GM23248 (cell line): ENCODE results near the gene AGRP. TPM values are rescaled to one million over a fixed set of nuclear protein-coding genes. Genes with fewer than 3 reads are reported as not detected.

Experiments used
- DNase-seq: peaks from one replicate; pipeline ENCODE4 v3.0.0-alpha.2; 2015
- H2AFZ ChIP-seq: fragments of 200-600 bp; sonication (generic); 2 replicates; pipeline ENCODE4 v1.6.1; 2016; ENCODE audit warnings: antibody characterized with exemption
- H3F3A ChIP-seq: fragments of 200-600 bp; sonication (generic); 2 replicates; pipeline ENCODE4 v1.6.1; 2016; ENCODE audit warnings: mild to moderate bottlenecking, antibody characterized with exemption, mixed run types; ENCODE audit not compliant: insufficient read depth
- H3K27ac ChIP-seq: fragments of 200-600 bp; sonication (generic); 2 replicates; pipeline ENCODE4 v1.5.1; 2016; ENCODE audit warnings: mild to moderate bottlenecking
- H3K27me3 ChIP-seq: fragments of 200-600 bp; sonication (generic); replicated peaks from 2 replicates; pipeline ENCODE4 v1.6.1; 2016; ENCODE audit warnings: mild to moderate bottlenecking; ENCODE audit not compliant: insufficient read depth
- H3K36me3 ChIP-seq: fragments of 200-600 bp; sonication (generic); 2 replicates; pipeline ENCODE4 v1.6.1; 2016; ENCODE audit warnings: low read depth, mild to moderate bottlenecking
- H3K4me1 ChIP-seq: fragments of 200-600 bp; sonication (generic); 2 replicates; pipeline ENCODE4 v1.6.1; 2016; ENCODE audit warnings: mild to moderate bottlenecking; ENCODE audit not compliant: insufficient read depth
- H3K4me2 ChIP-seq: fragments of 200-600 bp; sonication (generic); one replicate; pipeline ENCODE4 v1.6.1; 2016; ENCODE audit warnings: mild to moderate bottlenecking; ENCODE audit not compliant: unreplicated experiment
- H3K4me3 ChIP-seq: fragments of 200-600 bp; sonication (generic); 2 replicates; pipeline ENCODE4 v1.5.1; 2016; ENCODE audit warnings: mild to moderate bottlenecking
- H3K79me2 ChIP-seq: fragments of 200-600 bp; sonication (generic); 2 replicates; pipeline ENCODE4 v1.6.1; 2016; ENCODE audit warnings: mild to moderate bottlenecking; ENCODE audit not compliant: insufficient read depth
- H3K9ac ChIP-seq: fragments of 200-600 bp; sonication (generic); 2 replicates; pipeline ENCODE4 v1.6.1; 2016; ENCODE audit warnings: mild to moderate bottlenecking
- H3K9me2 ChIP-seq: fragments of 200-600 bp; sonication (generic); 2 replicates; pipeline ENCODE4 v1.6.1; 2016; ENCODE audit warnings: mixed run types, mild to moderate bottlenecking, moderate library complexity; ENCODE audit not compliant: insufficient read depth
- H3K9me3 ChIP-seq: fragments of 200-600 bp; sonication (generic); one replicate; pipeline ENCODE4 v1.6.1; 2017; ENCODE audit warnings: low read depth
- H4K20me1 ChIP-seq: fragments of 200-600 bp; sonication (generic); 2 replicates; pipeline ENCODE4 v1.6.0; 2016; ENCODE audit not compliant: insufficient read depth
- EZH2 ChIP-seq: fragments of 200-600 bp; sonication (generic); IDR thresholded peaks from 2 replicates; pipeline ENCODE4 v1.6.1; 2018; ENCODE audit warnings: antibody characterized with exemption, mild to moderate bottlenecking; ENCODE audit not compliant: insufficient read depth, poor library complexity, severe bottlenecking
- EZH2phosphoT487 ChIP-seq: fragments of 200-600 bp; sonication (generic); IDR thresholded peaks from 2 replicates; pipeline ENCODE4 v1.6.1; 2018; ENCODE audit warnings: antibody characterized with exemption, moderate library complexity, mild to moderate bottlenecking, low read depth; ENCODE audit not compliant: insufficient read depth
- WGBS, 2 experiments: methylation state at CpG; one replicate each; pipeline ENCODE4 v1.1.6; 2015 to 2017; ENCODE audit warnings: low lambda C conversion rate in 2 of 2, low coverage in 1 of 2; ENCODE audit errors: missing lambda C conversion rate in 2 of 2; 5-methylcytosine and 5-hydroxymethylcytosine counted together
- in situ Hi-C: fragments of 300-500 bp; cut with MboI; formaldehyde crosslinking; loops from 2 replicates; pipeline ENCODE4 v1.15.0; 2020
- polyA plus RNA-seq: library from polyadenylated mRNA; unstranded; fragments of >200 nt; fragmentation: Nextera tagmentation; extraction: Ambion mirVana; gene quantifications from 2 replicates; pipeline ENCODE4 v1.2.1, GENCODE V29; 2016
- total RNA-seq: library from RNA; depleted of rRNA; stranded (reverse); fragments of >200 nt; shearing (Covaris generic); gene quantifications from 2 replicates; pipeline ENCODE4 v1.2.3, GENCODE V29; 2014; rRNA removed

AGRP gene
- total and polyA plus RNA-seq, 2 experiments from 2014 or later = not detected

GRCh38 chr16:67437513-67437912 lies 45.8 kb downstream of the AGRP start:
- no peak for DNase-seq
- Histone ChIP-seq H3K4me3 (no peak overlapping the region), H3K27me3 (no peaks in the 10 kb centered on the region), H4K20me1 (no peaks in the 10 kb centered on the region), H2AFZ (no peak overlapping the region), H3K9me3 (no peaks in the 10 kb centered on the region), H3K9ac (no peak overlapping the region), H3K36me3 (peaks cover 7% of the 10 kb centered on the region; the same call in 1 of the 2 replicates), H3K4me2 (no peak overlapping the region), H3K9me2 (no peaks in the 10 kb centered on the region), H3K4me1 (no peaks in the 10 kb centered on the region), H3K79me2 (no peaks in the 10 kb centered on the region), H3K27ac (no peak overlapping the region), H3F3A (no peaks in the 10 kb centered on the region)
- TF ChIP-seq EZH2 = no peak
- no peak for TF ChIP-seq EZH2phosphoT487
- in situ Hi-C loops = no loop called here
- WGBS, 2 experiments = 80 to 83% methylated on average over 4 of the region's 4 CpGs

- no peaks in the 10 kb centered on the region for H3K79me2 ChIP-seq
- H3K4me1 ChIP-seq = no peaks in the 10 kb centered on the region
- H4K20me1 ChIP-seq = no peaks in the 10 kb centered on the region
- H3F3A ChIP-seq = no peaks in the 10 kb centered on the region
- in situ Hi-C loops = no loop called here
- DNase-seq = no peak
- H3K4me2 ChIP-seq = no peak overlapping the region
- TF ChIP-seq EZH2 = no peak
- TF ChIP-seq EZH2phosphoT487 = no peak
- H3K9me3 ChIP-seq = no peaks in the 10 kb centered on the region
- no peaks in the 10 kb centered on the region for H3K9me2 ChIP-seq
- peaks cover 7% of the 10 kb centered on the region; the same call in 1 of the 2 replicates for H3K36me3 ChIP-seq
- 93 to 95% methylated on average over 23 of the region's 23 CpGs for WGBS, 2 experiments
- no peak overlapping the region for H3K9ac ChIP-seq
- no peak overlapping the region for H3K27ac ChIP-seq
- no peak overlapping the region for H3K4me3 ChIP-seq
- no peaks in the 10 kb centered on the region for H3K27me3 ChIP-seq
- no peak overlapping the region for H2AFZ ChIP-seq
Measured at GRCh38 chr16:67436640-67437193, 46.6 kb downstream of the AGRP start.

- H4K20me1 ChIP-seq = no peaks in the 10 kb centered on the region
- H3K79me2 ChIP-seq = no peaks in the 10 kb centered on the region
- H3K36me3 ChIP-seq = peaks cover 7% of the 10 kb centered on the region; the same call in 1 of the 2 replicates
- no peaks in the 10 kb centered on the region for H3K4me1 ChIP-seq
- H3K9me2 ChIP-seq = no peaks in the 10 kb centered on the region
- WGBS, 2 experiments = 96 to 99% methylated on average over 16 of the region's 16 CpGs
- no peaks in the 10 kb centered on the region for H3K27me3 ChIP-seq
- TF ChIP-seq EZH2 (no peak), EZH2phosphoT487 (no peak)
- in situ Hi-C loops = no loop called here
- DNase-seq = no peak
- no peak overlapping the region for H3K27ac ChIP-seq
- no peak overlapping the region for H3K4me3 ChIP-seq
- H2AFZ ChIP-seq = no peak overlapping the region
- H3F3A ChIP-seq = no peaks in the 10 kb centered on the region
- H3K4me2 ChIP-seq = no peak overlapping the region
- no peaks in the 10 kb centered on the region for H3K9me3 ChIP-seq
- no peak overlapping the region for H3K9ac ChIP-seq
Measured at GRCh38 chr16:67435758-67436164, 47.6 kb downstream of the AGRP start.

GRCh38 chr16:67433131-67433719 lies 50.1 kb downstream of the AGRP start:
- Histone ChIP-seq H3K4me3 (no peak overlapping the region), H3K27me3 (no peaks in the 10 kb centered on the region; the same call in 1 of the 2 replicates), H3K9me2 (no peaks in the 10 kb centered on the region), H2AFZ (no peak overlapping the region), H3K9me3 (no peaks in the 10 kb centered on the region), H4K20me1 (no peaks in the 10 kb centered on the region), H3K9ac (no peak overlapping the region), H3K36me3 (peaks cover under 1% of the 10 kb centered on the region; the same call in 1 of the 2 replicates), H3K4me2 (no peak overlapping the region), H3F3A (no peaks in the 10 kb centered on the region), H3K4me1 (no peaks in the 10 kb centered on the region), H3K27ac (no peak overlapping the region), H3K79me2 (no peaks in the 10 kb centered on the region)
- TF ChIP-seq EZH2 (no peak), EZH2phosphoT487 (no peak)
- WGBS, 2 experiments = 66 to 73% methylated on average over 4 to 5 of the region's 5 CpGs
- in situ Hi-C loops = no loop called here
- DNase-seq = no peak

Other genes with a start within 250 kb of the AGRP start
- gene FHOD1, start 236.1 kb downstream of the AGRP start, total RNA-seq = 14.9 and 24.2 TPM in 2 replicates
- 7.7 and 9.3 TPM in 2 replicates for gene FHOD1, start 236.1 kb downstream of the AGRP start, polyA plus RNA-seq
- gene SLC9A5, start 234.6 kb downstream of the AGRP start, total RNA-seq = 2.2 and 2.7 TPM in 2 replicates
- 2.5 and 2.6 TPM in 2 replicates for gene SLC9A5, start 234.6 kb downstream of the AGRP start, polyA plus RNA-seq
- 24.2 and 38.8 TPM in 2 replicates for gene PLEKHG4, start 204.0 kb downstream of the AGRP start, total RNA-seq
- gene PLEKHG4, start 204.0 kb downstream of the AGRP start, polyA plus RNA-seq = 10.4 and 12.5 TPM in 2 replicates
- not detected in 2 replicates for gene KCTD19, start 156.8 kb downstream of the AGRP start, total RNA-seq
- not detected in 2 replicates for gene KCTD19, start 156.8 kb downstream of the AGRP start, polyA plus RNA-seq
- gene LRRC36, start 156.7 kb downstream of the AGRP start, total RNA-seq = not detected in 2 replicates
- not detected in 2 replicates for gene LRRC36, start 156.7 kb downstream of the AGRP start, polyA plus RNA-seq
- gene TPPP3, start 90.0 kb downstream of the AGRP start, total RNA-seq = not detected in 2 replicates
- 1.9 and 2.1 TPM in 2 replicates for gene TPPP3, start 90.0 kb downstream of the AGRP start, polyA plus RNA-seq
- 9.6 and 10.9 TPM in 2 replicates for gene ZDHHC1, start 67.1 kb downstream of the AGRP start, total RNA-seq
- 9.2 and 9.6 TPM in 2 replicates for gene ZDHHC1, start 67.1 kb downstream of the AGRP start, polyA plus RNA-seq
- not detected in 2 replicates for gene HSD11B2, start 52.4 kb downstream of the AGRP start, total RNA-seq
- 0.19 and 0.36 TPM in 2 replicates for gene HSD11B2, start 52.4 kb downstream of the AGRP start, polyA plus RNA-seq
- 112 and 166 TPM in 2 replicates for gene ATP6V0D1, start 2.4 kb downstream of the AGRP start, total RNA-seq
- 135 and 140 TPM in 2 replicates for gene ATP6V0D1, start 2.4 kb downstream of the AGRP start, polyA plus RNA-seq
- 27.8 and 81.3 TPM in 2 replicates for gene RIPOR1, start 45.3 kb upstream of the AGRP start, total RNA-seq
- gene RIPOR1, start 45.3 kb upstream of the AGRP start, polyA plus RNA-seq = 91.6 and 95.0 TPM in 2 replicates
- gene CTCF, start 79.0 kb upstream of the AGRP start, total RNA-seq = 21.9 and 30.7 TPM in 2 replicates
- gene CTCF, start 79.0 kb upstream of the AGRP start, polyA plus RNA-seq = 19.6 and 19.9 TPM in 2 replicates
- gene CARMIL2, start 161.6 kb upstream of the AGRP start, total RNA-seq = under 0.01 TPM in 1 of 2 replicates, not detected in the other
- gene CARMIL2, start 161.6 kb upstream of the AGRP start, polyA plus RNA-seq = 1.1 and 1.4 TPM in 2 replicates
- gene ACD, start 176.7 kb upstream of the AGRP start, total RNA-seq = 25.8 and 33.4 TPM in 2 replicates
- gene ACD, start 176.7 kb upstream of the AGRP start, polyA plus RNA-seq = 24.0 and 25.2 TPM in 2 replicates
- 0.97 TPM in 1 of 2 replicates, not detected in the other for gene PARD6A, start 177.4 kb upstream of the AGRP start, total RNA-seq
- gene PARD6A, start 177.4 kb upstream of the AGRP start, polyA plus RNA-seq = 0.58 and 0.70 TPM in 2 replicates
- gene ENKD1, start 183.2 kb upstream of the AGRP start, total RNA-seq = 11.2 and 15.0 TPM in 2 replicates
- 6.7 and 8.3 TPM in 2 replicates for gene ENKD1, start 183.2 kb upstream of the AGRP start, polyA plus RNA-seq
- 2.1 and 6.6 TPM in 2 replicates for gene C16orf86, start 183.3 kb upstream of the AGRP start, total RNA-seq
- gene C16orf86, start 183.3 kb upstream of the AGRP start, polyA plus RNA-seq = 2.8 and 3.4 TPM in 2 replicates
- 10.2 and 17.5 TPM in 2 replicates for gene GFOD2, start 235.8 kb upstream of the AGRP start, total RNA-seq
- 10.1 and 11.4 TPM in 2 replicates for gene GFOD2, start 235.8 kb upstream of the AGRP start, polyA plus RNA-seq